Choroid plexus epithelial cell (primary cell): Measurements from ENCODE around the gene MCCD1.

Source experiments
- DNase-seq: peaks from one replicate; pipeline ENCODE4 v3.0.0-alpha.2; 2010; ENCODE audit warnings: low read depth
- H3K4me3 ChIP-seq: 2 replicates; pipeline ENCODE4 v1.5.1; 2011; ENCODE audit warnings: low read depth, mild to moderate bottlenecking, control low read depth, low read length, moderate library complexity
- CTCF ChIP-seq: conservative IDR thresholded peaks from 2 replicates; pipeline ENCODE4 v1.5.1; 2011; ENCODE audit warnings: low read depth, mild to moderate bottlenecking, control low read depth, inconsistent platforms, low read length, moderate library complexity

MCCD1 gene

GRCh38 chr6:31532644-31533454, 4.1 kb downstream of the MCCD1 start:
- no peak overlapping the region for H3K4me3 ChIP-seq
- no peak for TF ChIP-seq CTCF
- no peak for DNase-seq

GRCh38 chr6:31533455-31533841, 4.7 kb downstream of the MCCD1 start:
- DNase-seq: no peak
- TF ChIP-seq CTCF: no peak
- H3K4me3 ChIP-seq: no peak overlapping the region

DNA sequence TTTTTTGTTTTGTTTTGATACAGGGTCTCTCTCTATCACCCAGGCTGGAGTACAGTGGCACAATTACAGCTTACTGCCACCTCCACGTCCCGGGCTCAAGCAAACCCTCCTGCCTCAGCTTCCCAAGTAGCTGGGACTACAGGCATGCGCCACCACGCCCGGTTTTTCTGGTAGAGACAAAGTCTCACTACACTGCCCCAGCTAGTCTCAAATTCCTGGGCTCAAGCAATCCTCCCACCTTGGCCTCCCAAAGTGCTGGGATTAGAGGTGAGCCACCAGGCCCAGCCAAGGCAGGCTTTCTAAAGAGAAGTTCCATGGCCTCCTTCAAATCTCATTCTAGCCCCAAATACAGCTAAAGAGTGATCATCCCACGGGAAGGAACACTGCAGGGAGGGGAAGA, 5.2 kb downstream of the MCCD1 start:
- H3K4me3 ChIP-seq: no peak overlapping the region
- no peak for DNase-seq

DNA sequence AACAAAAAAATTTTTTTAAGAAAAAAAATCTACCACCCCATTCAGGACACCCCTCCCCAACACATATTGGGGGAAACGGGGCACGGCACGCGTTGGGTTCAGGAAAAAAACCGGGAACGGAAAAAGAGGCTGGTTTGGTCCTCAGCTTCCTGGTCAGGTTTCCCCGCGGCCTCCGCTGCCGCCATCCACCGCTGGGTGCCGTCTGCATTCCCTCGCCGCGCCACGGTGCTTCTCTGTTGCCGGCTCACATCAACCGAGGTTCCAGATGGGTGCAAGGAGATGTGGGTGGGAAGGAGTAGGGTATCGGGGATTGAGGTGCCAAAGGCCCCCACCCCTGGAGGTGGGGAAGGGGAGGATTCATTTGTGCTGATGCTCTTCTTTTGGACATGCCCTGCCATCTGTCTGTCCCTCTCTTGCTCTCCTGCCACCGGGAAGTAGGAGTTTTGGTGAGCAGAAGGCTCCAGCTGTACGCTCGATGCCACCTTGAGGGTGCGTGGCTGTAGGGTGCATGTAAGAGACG, 5.8 kb downstream of the MCCD1 start:
- no peak for DNase-seq
- no peak for TF ChIP-seq CTCF
- no peak overlapping the region for H3K4me3 ChIP-seq

More for the DNA sequence above, 5.2 kb downstream of the MCCD1 start:
- TF ChIP-seq CTCF: no peak

DNA sequence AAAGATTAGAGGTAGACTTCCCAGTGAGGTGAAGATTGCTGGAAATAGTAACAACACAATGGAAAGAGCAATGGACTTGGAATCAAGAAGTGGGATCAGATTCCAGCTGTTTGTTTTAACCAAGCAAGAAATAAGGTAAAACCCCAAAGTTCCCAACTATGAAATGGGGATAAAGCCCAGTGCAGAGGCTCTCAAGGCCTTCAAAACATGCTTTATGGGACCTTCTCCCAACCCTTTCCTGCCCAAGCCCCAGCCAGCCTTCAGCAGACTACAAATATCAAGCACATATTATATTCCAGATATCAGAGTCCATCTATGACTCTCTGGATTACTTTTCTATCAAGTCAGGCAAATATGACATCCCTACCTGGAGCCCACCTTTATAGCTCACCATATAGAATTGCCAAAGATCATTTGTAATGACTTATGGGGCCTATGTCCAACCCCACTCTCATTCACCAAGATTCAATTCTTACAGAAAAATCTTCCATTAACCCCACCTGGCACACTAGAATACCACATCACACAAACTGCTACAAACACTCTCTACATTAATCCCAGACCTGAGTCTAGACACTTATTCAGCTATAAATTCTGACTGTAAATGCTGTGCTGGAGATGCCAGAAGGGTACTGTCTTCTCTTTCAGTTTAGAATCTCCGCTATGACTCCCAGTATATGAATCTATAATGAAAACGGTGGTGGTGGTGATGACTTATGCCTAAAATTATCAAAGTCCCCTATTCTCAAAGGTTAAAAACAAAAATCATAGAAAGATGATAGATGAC, 7.0 kb downstream of the MCCD1 start:
- no peak for TF ChIP-seq CTCF

DNA sequence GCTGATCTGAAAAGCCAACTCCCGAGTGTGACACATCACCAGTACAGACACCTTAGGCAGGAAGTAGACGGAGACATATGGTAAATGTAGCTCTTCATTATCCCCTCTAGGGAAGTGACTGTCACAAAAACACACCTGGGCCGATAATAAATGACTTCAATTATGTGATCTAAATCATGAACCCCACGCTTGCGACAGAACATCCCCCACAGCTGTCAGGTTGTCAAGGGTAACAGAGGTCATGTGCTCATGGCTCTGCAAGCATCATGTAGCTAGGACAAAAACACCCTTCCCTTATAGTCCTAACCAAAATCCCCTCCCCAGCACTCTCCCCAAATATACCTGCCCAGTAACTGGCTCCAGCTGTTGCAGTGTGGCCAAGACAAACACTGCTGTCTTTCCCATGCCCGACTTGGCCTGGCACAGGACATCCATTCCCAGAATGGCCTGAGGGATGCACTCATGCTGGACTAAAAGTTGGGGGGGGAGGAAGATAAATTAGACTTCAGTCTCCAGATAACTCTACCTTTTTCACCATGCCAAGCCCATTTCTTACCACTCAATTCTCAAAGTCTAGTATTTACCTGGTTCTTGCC, 10.1 kb downstream of the MCCD1 start:
- no peak for DNase-seq
- no peak for TF ChIP-seq CTCF
- H3K4me3 ChIP-seq: peak overlapping the region; percentile 14

More for the DNA sequence above, 7.0 kb downstream of the MCCD1 start:
- DNase-seq: no peak
- no peak overlapping the region for H3K4me3 ChIP-seq
